Measurements from ENCODE around the gene VPS18. TPM values are rescaled to one million over a fixed set of nuclear protein-coding genes. Genes with fewer than 3 reads are reported as not detected.

Gene VPS18
- total RNA-seq, 1 experiment from 2014 or later, result 9.6 TPM

GRCh38 chr15:40929660-40930429 lies 35.6 kb downstream of the VPS18 start:
- peak overlapping the region; percentile 77 for H3K4me3 ChIP-seq
- peak overlapping the region; percentile 85 for H2AFZ ChIP-seq
- CTCF ChIA-PET, result interaction anchor here (0.6 to 1.1 kb wide), 5 partner anchors 10 to 330 kb away, joined by 4 to 27 read pairs (median 14); no protein-coding TSS in a partner anchor
- POLR2A ChIA-PET (ENCODE audit: unreplicated experiment), result interaction anchor here (0.6 to 1.0 kb wide), 2 partner anchors 12 to 403 kb away, joined by 5 to 9 read pairs; partner anchors contain the start of genes NUSAP1 and OIP5
- no peaks in the 10 kb centered on the region for H3K9me3 ChIP-seq (ENCODE audit: insufficient read depth, low read depth)
- H4K20me1 ChIP-seq (ENCODE audit: insufficient read depth), result no peaks in the 10 kb centered on the region
- H3K27ac ChIP-seq, result no peak overlapping the region
- no peak for TF ChIP-seq EZH2 (IDR thresholded peaks at IDR 0.05; ENCODE audit: low read depth)
- TF ChIP-seq, protein P1, sequence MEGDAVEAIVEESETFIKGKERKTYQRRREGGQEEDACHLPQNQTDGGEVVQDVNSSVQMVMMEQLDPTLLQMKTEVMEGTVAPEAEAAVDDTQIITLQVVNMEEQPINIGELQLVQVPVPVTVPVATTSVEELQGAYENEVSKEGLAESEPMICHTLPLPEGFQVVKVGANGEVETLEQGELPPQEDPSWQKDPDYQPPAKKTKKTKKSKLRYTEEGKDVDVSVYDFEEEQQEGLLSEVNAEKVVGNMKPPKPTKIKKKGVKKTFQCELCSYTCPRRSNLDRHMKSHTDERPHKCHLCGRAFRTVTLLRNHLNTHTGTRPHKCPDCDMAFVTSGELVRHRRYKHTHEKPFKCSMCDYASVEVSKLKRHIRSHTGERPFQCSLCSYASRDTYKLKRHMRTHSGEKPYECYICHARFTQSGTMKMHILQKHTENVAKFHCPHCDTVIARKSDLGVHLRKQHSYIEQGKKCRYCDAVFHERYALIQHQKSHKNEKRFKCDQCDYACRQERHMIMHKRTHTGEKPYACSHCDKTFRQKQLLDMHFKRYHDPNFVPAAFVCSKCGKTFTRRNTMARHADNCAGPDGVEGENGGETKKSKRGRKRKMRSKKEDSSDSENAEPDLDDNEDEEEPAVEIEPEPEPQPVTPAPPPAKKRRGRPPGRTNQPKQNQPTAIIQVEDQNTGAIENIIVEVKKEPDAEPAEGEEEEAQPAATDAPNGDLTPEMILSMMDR (conservative IDR thresholded peaks at IDR 0.05), result no peak
- peaks cover 9% of the 10 kb centered on the region; the same call in 1 of the 2 replicates for H3F3A ChIP-seq (ENCODE audit: insufficient read depth, low read depth)
- H3K36me3 ChIP-seq (ENCODE audit: low read depth), result no peaks in the 10 kb centered on the region
- peaks cover 29% of the 10 kb centered on the region for H3K27me3 ChIP-seq (ENCODE audit: insufficient read depth, low read depth)
- H3K4me1 ChIP-seq (replicated peaks; ENCODE audit: insufficient read depth), result 0 out of 2 replicates have a peak, but pooled peaks cover 6% of the 10 kb centered on the region
- no peaks in the 10 kb centered on the region for H3K9me2 ChIP-seq (ENCODE audit: insufficient read depth)
- BruUV-seq (replicated peaks), result TSS peak; percentile 17
- H3K4me2 ChIP-seq, result peak overlapping the region; percentile 98
- intact Hi-C loops (cut with micrococcal nuclease; ENCODE audit: unreplicated experiment), result no loop called here
- no peak for DNase-seq
- H3K79me2 ChIP-seq (ENCODE audit: low read depth), result no peaks in the 10 kb centered on the region

DNA sequence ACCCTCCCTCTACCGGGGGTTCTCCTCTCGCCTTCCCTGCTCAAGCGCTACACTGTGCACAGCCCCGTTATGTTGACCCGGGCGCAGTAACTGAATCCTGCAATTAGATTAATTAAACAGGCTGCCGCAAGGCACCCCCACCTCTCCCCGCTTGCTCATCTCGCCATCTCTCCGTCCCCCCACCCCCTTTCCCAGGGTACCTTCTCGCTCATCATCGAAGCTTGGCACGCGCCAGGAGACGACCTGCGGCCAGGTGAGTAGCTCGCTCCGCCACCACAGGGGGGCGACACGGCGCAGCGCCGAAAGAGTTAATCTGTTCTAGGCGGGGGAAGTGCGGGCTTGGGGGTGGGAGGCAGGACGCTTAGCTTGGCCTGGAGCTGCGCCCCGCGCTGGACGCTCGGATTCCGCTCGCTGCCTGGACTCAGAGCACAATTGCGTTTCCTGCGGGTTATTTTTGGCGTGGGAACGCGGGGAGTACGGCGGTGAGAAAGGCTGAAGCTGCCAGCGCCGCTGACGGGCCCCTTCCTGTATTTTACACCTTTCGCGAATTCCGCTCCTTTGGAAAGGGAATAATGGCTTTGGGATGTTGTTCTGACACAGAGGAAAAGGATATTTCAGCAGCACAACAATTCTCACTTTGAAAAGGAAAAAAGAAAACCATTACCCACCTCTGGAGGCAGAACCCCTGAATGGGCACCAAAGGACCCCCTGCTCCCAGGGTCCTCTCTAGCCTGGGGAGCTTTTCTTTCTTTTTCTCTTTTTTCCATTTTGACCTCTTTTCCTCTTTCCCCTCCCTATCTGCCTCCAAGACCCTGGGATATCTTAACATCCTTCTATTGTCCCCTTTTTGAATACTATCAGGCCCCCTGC lies 36.4 kb downstream of the VPS18 start:
- Histone ChIP-seq H2AFZ (no peak overlapping the region), H3K27me3 (ENCODE audit: insufficient read depth, low read depth) (peaks cover 29% of the 10 kb centered on the region), H3K9me3 (ENCODE audit: insufficient read depth, low read depth) (no peaks in the 10 kb centered on the region), H3K79me2 (ENCODE audit: low read depth) (no peaks in the 10 kb centered on the region), H3K36me3 (ENCODE audit: low read depth) (no peaks in the 10 kb centered on the region), H3K4me1 (replicated peaks; ENCODE audit: insufficient read depth) (0 out of 2 replicates have a peak, but pooled peaks cover 6% of the 10 kb centered on the region), H3K4me2 (peak overlapping the region; percentile 98), H3K27ac (no peak overlapping the region), H3K4me3 (peak overlapping the region; percentile 77; the same call in 1 of the 2 replicates), H3F3A (ENCODE audit: insufficient read depth, low read depth) (peaks cover 9% of the 10 kb centered on the region; the same call in 1 of the 2 replicates), H3K9me2 (ENCODE audit: insufficient read depth) (no peaks in the 10 kb centered on the region), H4K20me1 (ENCODE audit: insufficient read depth) (no peaks in the 10 kb centered on the region)
- ChIA-PET CTCF (interaction anchor here (0.5 to 1.1 kb wide), 7 partner anchors 11 to 329 kb away, joined by 3 to 27 read pairs (median 10); no protein-coding TSS in a partner anchor), POLR2A (ENCODE audit: unreplicated experiment) (interaction anchor here (0.6 kb wide), 1 partner anchor 402 kb away, joined by 5 read pairs; the partner anchor contains the start of genes NUSAP1 and OIP5)
- TF ChIP-seq, protein P1 (conservative IDR thresholded peaks at IDR 0.05), result peak; percentile 65
- no peak for TF ChIP-seq EZH2 (IDR thresholded peaks at IDR 0.05; ENCODE audit: low read depth)
- intact Hi-C loops (cut with micrococcal nuclease; ENCODE audit: unreplicated experiment), result no loop called here
- no TSS peak for BruUV-seq (replicated peaks)
- DNase-seq, result no peak

All from PC-9 (cell line).